ENCODE data around the gene ARF1.
A peak's percentile ranks its signal among the peaks of the same experiment; 100 is the strongest.
"Not testable (repeated sequence)": the region's sequence is repeated elsewhere in the genome, so short reads cannot be mapped to it uniquely, and the experiment has no call there.

ARF1 gene

DNA sequence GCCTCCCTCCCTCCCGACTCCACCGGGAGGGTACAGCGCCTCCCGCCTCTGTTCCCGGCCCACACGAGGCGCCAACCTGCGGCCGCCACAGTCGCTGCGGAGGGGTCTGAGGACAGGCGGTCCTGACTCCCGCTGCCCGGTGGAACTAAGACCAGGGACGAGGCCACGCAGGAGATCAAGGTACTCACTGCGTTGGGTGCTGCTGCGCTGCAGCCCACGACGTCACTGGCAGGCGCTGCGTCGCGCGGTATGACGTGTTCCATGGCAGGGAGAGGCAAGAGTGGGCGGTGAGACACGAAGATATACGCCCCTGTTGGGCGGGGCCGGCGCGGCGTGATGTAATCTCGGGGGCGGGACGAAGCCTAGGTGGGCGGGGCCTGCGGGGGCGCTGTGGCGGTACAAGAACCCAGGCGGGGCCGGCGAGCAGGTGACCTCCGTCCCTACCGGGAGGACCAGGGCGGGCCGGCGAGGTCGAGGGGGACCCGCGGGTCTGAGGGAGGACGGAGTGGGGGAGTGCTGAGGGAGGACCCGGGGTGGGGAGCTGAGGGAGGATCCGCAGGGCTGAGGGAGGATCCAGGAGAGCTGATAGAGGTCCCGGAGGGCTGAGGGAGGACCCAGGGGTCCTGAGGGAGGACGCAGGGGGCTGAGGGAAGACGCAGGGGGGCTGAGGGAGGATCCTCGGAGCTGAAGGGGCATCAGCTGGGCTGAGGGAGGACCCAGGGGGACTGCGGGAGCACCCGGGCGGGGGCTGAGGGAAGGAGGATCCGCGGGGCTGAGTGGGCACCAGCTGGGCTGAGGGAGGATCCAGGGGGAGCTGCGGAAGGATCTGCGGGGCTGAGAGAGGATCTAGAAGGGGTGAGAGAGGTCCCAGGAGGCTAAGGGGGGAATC, 26.8 kb downstream of the ARF1 start, which contains the start of gene MRPL55:
TSS of gene MRPL55 (minus strand) at position 227 of the 889 bp plus-strand sequence. CDS start 1,039 bp downstream, outside the sequence.
- Histone ChIP-seq H3K4me3 (peak within 1 kb of the TSS; percentile 75 to 91 (median 83)), H3K27ac (peak within 1 kb of the TSS; percentile 58 to 99 (median 92))

DNA sequence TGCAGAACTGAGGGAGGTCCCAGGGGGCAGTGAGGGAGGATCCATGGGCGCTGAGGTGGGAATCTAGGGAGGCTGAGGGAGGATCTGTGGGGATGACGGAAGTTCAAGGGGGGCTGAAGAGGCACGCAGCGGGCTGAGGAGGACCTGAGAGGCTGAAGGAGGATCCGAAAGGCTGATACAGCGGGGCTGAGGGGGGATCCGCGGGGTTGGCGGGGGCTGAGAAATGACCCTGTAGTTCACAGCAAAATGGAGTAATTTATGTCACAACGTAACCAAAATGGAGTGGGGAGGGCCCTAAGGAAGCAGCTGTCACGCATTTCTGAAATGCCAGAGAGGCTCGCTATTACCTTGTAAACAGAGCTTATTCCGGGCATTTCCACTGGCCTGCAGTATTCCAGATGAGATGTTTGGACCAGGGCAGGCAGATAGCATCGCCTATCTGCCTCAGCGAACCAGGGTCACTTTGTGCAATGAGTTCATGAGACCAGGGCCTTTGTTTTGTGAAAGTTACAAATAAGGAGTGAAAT, 27.5 kb downstream of the ARF1 start:
- Histone ChIP-seq H3K27ac (peak overlapping the region; percentile 3 to 99 (median 92)), H3K4me3 (peak overlapping the region; percentile 75 to 91 (median 83))

GRCh38 chr1:228110556-228110955, 28.0 kb downstream of the ARF1 start:
- peak overlapping the region in 3 of 21 experiments; percentile 91 to 95 (median 94) for H3K27ac ChIP-seq
- H3K4me3 ChIP-seq = no peak overlapping the region

- H3K4me3 ChIP-seq, H3K27ac ChIP-seq: not testable (repeated sequence)
Measured at GRCh38 chr1:228111315-228111714, 28.8 kb downstream of the ARF1 start.

DNA sequence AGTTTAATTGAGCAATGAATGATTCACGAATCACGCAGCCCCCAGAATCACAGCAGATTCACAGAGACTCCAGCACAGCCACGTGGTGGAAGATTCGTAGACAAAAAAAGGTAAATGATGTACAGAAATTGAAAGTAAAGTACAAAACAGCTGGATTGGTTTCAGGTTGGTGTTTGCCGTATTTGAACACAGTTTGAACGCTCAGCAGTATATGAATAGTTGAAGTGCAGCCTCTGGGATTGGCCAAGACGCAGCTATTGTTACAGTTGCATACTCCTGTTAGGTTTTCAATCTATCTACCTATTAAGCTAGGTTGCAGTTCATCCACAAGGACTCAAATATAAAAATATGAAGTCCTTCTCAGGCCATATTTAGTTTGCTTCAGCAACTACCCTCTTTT, 29.7 kb downstream of the ARF1 start:
- Histone ChIP-seq H3K27ac (no peak overlapping the region), H3K4me3 (no peak overlapping the region)

GRCh38 chr1:228112617-228113016, 30.1 kb downstream of the ARF1 start:
- no peak overlapping the region for H3K4me3 ChIP-seq
- no peak overlapping the region for H3K27ac ChIP-seq

DNA sequence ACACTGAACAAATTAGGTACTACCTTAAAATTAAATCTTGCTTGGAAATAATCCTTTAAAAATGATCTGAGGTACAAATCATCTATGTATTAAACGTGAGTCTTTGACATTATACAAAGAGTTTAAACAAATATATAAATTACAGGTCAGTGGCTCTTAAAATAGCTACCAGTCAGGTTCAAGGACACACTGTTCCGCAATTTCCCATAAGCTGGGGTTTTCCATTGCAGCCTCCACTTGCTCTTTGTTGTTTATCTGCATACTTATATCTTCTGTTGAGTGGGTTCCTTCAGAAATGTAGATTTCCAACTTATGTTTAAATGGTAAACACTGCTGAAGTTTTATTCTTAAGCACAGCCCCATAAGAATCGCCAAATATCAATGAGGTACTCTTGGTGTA, 32.3 kb downstream of the ARF1 start:
- H3K27ac ChIP-seq = no peak overlapping the region
- no peak overlapping the region for H3K4me3 ChIP-seq

- Histone ChIP-seq H3K4me3 (no peak overlapping the region), H3K27ac (no peak overlapping the region)
Measured at GRCh38 chr1:228117335-228117734, 34.8 kb downstream of the ARF1 start.

- Histone ChIP-seq H3K4me3 (no peak overlapping the region), H3K27ac (no peak overlapping the region)
Measured at GRCh38 chr1:228118040-228118439, 35.5 kb downstream of the ARF1 start.

- Histone ChIP-seq H3K4me3 (no peak overlapping the region), H3K27ac (peak overlapping the region in 7 of 21 experiments; percentile 7 to 64 (median 32))
Measured at GRCh38 chr1:228120351-228120750, 37.8 kb downstream of the ARF1 start.

GRCh38 chr1:228120857-228121489, 38.5 kb downstream of the ARF1 start:
- no peak overlapping the region for H3K4me3 ChIP-seq
- peak overlapping the region in 6 of 21 experiments; percentile 11 to 54 (median 18) for H3K27ac ChIP-seq

GRCh38 chr1:228122921-228123441, 40.5 kb downstream of the ARF1 start:
- H3K27ac ChIP-seq = no peak overlapping the region
- H3K4me3 ChIP-seq = no peak overlapping the region

DNA sequence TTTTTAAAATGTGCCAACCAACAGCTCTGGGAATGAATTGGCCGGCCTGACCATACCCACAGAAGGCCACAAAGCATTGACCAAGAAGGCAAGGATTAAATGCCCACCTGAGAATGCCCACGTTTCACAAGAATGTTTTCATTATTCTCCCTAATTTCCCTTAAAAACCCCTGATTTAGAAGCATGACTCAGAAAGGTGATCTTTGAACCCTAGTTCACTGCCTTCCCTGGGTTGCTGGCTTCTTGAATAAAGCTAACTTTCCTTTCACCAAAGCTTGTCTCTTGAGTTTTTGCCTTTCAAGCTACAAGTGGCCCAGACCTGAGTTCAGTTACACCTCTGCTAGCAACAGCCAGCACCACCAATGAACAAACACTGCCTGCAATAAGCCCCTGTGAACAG, 41.0 kb downstream of the ARF1 start:
- Histone ChIP-seq H3K4me3 (no peak overlapping the region), H3K27ac (no peak overlapping the region)

DNA sequence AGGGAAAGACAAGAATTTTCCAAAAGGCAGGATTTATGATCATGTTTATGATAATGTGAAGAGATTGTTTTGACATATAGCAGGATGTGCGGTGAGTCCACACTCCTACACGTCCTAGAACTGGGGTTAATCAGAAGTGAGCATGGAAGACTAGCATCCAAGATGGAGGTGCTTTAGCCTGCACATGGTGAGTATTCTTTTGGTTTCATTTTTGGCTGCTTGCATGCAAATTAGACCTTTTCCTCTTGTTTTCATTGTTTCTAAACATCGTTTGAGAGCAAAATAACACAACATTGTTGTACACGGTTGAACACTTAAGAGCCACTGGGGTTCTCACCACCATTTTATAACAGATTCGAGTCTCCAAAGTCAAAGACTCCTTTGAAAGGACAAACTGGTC, 42.7 kb downstream of the ARF1 start:
- H3K4me3 ChIP-seq = no peak overlapping the region
- no peak overlapping the region for H3K27ac ChIP-seq

DNA sequence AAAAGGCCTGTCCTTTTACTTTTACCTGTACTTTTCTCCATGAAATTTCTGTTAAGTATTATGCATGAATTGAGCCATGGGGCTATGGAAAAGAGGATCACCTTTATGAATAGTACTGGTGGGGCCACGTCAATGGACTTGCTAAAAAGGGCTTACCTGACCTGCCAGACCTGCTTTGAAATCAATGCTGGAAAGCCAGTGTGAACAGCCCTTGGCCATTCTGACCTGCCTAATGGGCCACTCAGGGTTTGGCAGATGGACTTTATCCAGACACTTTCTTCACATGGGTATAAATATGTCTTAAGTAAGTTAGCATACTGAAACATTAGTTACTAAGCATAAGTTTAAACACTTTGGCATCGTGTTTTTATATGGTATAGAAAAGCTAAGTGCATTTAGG, 49.3 kb downstream of the ARF1 start:
- H3K4me3 ChIP-seq = no peak overlapping the region
- peak overlapping the region in 1 of 21 experiments; percentile 32 for H3K27ac ChIP-seq

DNA sequence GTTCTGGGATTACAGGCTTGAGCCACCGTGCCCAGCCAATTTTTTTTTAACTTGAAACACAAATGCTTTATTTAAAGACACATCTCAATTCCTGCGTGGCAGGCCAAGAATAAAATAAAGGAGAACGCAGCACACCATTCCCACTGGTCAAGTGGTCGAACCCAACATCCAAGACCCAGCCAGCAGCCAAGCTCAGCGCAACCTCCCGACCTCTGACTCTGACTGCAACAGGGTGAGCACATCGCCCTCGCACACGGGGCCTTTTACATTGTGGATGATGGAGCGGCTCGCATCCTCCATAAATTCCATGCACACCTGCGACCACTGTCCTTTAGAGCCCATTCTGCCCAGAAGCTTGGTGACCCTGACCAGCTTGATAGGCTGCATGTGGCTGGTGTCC, 52.1 kb downstream of the ARF1 start:
- Histone ChIP-seq H3K4me3 (no peak overlapping the region), H3K27ac (no peak overlapping the region)

DNA sequence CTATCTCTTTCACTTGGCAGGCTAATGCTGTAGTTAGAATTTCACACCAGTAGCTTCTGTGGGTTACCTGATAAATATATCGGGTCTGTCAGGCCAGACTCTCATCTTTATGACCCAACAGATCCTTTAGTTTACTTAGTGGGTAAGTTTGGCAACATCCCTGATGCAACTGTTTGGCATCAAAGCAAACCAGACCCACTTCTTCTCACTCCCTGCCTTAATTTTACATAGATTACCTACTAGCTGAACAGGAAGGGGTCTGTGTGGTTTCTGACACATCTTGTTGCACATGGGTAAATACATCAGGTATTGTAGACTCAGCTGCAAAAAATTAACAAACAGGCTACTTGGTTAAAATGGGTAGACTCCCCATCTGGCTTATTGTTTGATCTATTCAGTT, 54.4 kb downstream of the ARF1 start:
- H3K4me3 ChIP-seq = no peak overlapping the region
- peak overlapping the region in 2 of 21 experiments; percentile 10 to 29 for H3K27ac ChIP-seq

DNA sequence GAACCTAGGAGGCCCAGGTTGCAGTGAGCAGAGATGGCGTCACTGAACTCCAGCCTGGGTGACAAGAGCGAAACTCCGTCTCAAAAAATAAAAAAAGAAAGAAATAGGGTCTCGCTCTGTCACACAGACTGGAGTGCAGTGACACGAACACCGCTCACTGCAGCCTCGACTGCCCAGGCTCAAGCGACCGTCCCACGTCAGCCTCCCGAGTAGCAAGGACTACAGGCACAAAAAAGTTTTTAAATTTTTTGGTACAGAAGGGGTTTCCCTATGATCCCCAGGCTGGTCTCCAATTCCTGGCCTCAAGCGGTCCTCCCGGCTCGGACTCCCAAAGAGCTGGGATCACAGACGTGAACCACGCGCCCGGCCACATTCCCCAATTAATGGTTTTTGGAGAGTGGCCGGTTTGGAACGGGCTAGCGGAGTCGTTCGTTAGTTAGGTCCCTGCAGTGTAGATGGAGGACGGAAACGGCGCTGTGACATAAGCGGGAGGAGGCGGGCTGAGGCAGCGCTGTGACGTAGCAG, 57.0 kb downstream of the ARF1 start:
- H3K4me3 ChIP-seq = peak overlapping the region; percentile 74 to 100 (median 88)
- H3K27ac ChIP-seq = peak overlapping the region in 20 of 21 experiments; percentile 74 to 99 (median 95)

GRCh38 chr1:228139931-228140723, 57.6 kb downstream of the ARF1 start, which contains the start of gene GUK1:
GUK1 (plus strand) TSS chr1:228140279; CDS start chr1:228140303, 24 bp downstream.
- Histone ChIP-seq H3K4me3 (peak within 1 kb of the TSS; percentile 74 to 100 (median 88)), H3K27ac (peak within 1 kb of the TSS; percentile 84 to 99 (median 95))
